ENCODE results near the gene GATM. TPM values are rescaled to one million over a fixed set of nuclear protein-coding genes. Genes with fewer than 3 reads are reported as not detected.

The GATM gene
- total and polyA plus RNA-seq, 3 donors from 2014 or later, result 147 to 446 (median 386) TPM

DNA sequence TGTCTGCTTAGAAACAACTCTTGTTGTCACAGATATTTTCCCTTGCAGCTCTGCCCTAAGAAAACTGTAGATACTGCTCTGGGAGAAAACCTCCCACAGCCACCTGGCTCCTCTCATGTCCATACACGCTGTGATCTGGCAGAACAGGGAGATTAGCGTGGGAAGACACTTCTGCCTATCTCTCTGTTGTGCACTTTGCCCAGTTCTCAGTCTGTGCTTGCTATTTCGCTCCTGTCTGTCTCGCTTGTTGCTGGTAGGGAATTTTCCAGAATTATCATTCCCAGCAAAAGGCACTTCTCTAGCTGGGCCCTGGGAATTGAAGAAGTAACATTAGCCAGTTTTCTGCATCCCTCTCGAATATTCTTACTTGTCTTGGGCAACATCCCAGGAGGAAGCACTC lies 8.1 kb upstream of the GATM start:
- no peaks in the 10 kb centered on the region for H3K9me3 ChIP-seq
- intact Hi-C loops (cut with DNase I; ENCODE audit: low total_unique reads), result no loop called here
- H3K36me3 ChIP-seq (ENCODE audit: low read depth, missing control alignments), result no peaks in the 10 kb centered on the region
- peak; percentile 89 for DNase-seq
- no peak overlapping the region for H3K4me3 ChIP-seq
- peaks cover 24% of the 10 kb centered on the region for H3K4me1 ChIP-seq
- WGBS, 2 donors, result 28 to 53% methylated on average over 5 of the region's 5 CpGs
- peak overlapping the region; percentile 45 to 58 for H3K27ac ChIP-seq
- no peaks in the 10 kb centered on the region for H3K27me3 ChIP-seq
- TF ChIP-seq, protein P1, sequence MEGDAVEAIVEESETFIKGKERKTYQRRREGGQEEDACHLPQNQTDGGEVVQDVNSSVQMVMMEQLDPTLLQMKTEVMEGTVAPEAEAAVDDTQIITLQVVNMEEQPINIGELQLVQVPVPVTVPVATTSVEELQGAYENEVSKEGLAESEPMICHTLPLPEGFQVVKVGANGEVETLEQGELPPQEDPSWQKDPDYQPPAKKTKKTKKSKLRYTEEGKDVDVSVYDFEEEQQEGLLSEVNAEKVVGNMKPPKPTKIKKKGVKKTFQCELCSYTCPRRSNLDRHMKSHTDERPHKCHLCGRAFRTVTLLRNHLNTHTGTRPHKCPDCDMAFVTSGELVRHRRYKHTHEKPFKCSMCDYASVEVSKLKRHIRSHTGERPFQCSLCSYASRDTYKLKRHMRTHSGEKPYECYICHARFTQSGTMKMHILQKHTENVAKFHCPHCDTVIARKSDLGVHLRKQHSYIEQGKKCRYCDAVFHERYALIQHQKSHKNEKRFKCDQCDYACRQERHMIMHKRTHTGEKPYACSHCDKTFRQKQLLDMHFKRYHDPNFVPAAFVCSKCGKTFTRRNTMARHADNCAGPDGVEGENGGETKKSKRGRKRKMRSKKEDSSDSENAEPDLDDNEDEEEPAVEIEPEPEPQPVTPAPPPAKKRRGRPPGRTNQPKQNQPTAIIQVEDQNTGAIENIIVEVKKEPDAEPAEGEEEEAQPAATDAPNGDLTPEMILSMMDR (IDR thresholded peaks at IDR 0.05), result no peak
- TF ChIP-seq POLR2A (IDR thresholded peaks at IDR 0.05), result no peak

GRCh38 chr15:45385590-45385989 lies 7.2 kb upstream of the GATM start:
- Histone ChIP-seq H3K27me3 (no peaks in the 10 kb centered on the region), H3K9me3 (no peaks in the 10 kb centered on the region), H3K4me1 (peaks cover 24% of the 10 kb centered on the region), H3K36me3 (ENCODE audit: low read depth, missing control alignments) (no peaks in the 10 kb centered on the region), H3K4me3 (no peak overlapping the region), H3K27ac (peak overlapping the region; percentile 45 to 58)
- WGBS, 2 donors, result 51 to 70% methylated on average over 1 of the region's 1 CpG
- intact Hi-C loops (cut with DNase I; ENCODE audit: low total_unique reads), result no loop called here
- TF ChIP-seq POLR2A (IDR thresholded peaks at IDR 0.05), result no peak
- DNase-seq, result no peak

DNA sequence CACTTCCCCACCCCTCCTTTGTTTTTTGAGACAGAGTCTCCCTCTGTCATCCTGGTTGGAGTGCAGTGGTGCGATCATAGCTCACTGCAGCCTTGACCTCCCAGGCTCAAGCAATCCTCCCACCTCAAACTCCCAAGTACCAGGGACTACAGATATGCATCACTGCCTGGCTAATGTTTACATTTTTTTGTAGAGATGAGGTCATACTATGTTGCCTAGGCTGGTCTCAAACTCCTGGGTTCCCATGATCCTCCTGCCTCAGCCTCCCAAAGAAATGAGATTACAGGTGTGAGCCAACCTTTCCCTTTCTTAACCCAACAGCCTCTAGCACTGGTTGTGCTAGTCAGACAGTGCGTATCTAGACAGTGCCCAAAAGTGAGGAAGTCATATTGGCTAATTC lies 6.4 kb upstream of the GATM start:
- 52 to 75% methylated on average over 2 of the region's 2 CpGs for WGBS, 2 donors
- DNase-seq, result no peak
- peaks cover 24% of the 10 kb centered on the region for H3K4me1 ChIP-seq
- no peak overlapping the region for H3K4me3 ChIP-seq
- H3K9me3 ChIP-seq, result no peaks in the 10 kb centered on the region
- no peaks in the 10 kb centered on the region for H3K27me3 ChIP-seq
- H3K27ac ChIP-seq, result peak overlapping the region; percentile 48 to 58
- intact Hi-C loops (cut with DNase I; ENCODE audit: low total_unique reads), result no loop called here
- TF ChIP-seq POLR2A (IDR thresholded peaks at IDR 0.05), result no peak
- TF ChIP-seq, protein P1 (IDR thresholded peaks at IDR 0.05), result no peak
- H3K36me3 ChIP-seq (ENCODE audit: low read depth, missing control alignments), result no peaks in the 10 kb centered on the region

DNA sequence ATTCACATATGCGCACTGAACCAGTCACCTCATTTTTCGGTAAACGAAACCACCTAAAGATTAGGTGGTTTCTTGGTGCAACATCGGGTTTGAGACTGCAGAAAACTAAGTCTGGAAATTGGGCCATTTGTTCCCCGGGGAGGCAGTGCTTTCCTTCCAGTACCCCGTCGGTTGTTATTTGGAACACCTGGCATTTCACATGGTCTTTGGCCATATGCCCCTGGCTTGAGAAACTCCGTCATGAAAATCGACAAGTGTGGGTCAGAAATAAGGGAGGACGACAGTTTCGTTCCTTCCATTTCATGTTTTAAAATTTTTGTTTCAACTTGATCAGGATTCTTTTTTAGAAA lies 544 bp upstream of the GATM start:
- no peaks in the 10 kb centered on the region for H3K36me3 ChIP-seq (ENCODE audit: low read depth, missing control alignments)
- intact Hi-C loops (cut with DNase I; ENCODE audit: low total_unique reads), result no loop called here
- no peak for DNase-seq
- no peak for TF ChIP-seq POLR2A (IDR thresholded peaks at IDR 0.05)
- TF ChIP-seq, protein P1 (IDR thresholded peaks at IDR 0.05), result no peak
- peak overlapping the region; percentile 76 to 79 for H3K27ac ChIP-seq
- no peaks in the 10 kb centered on the region for H3K27me3 ChIP-seq
- H3K9me3 ChIP-seq, result no peaks in the 10 kb centered on the region
- H3K4me1 ChIP-seq, result peaks cover 4% of the 10 kb centered on the region
- 18% methylated on average over 11 of the region's 11 CpGs for WGBS, 2 donors
- H3K4me3 ChIP-seq, result peak overlapping the region; percentile 69 to 78

DNA sequence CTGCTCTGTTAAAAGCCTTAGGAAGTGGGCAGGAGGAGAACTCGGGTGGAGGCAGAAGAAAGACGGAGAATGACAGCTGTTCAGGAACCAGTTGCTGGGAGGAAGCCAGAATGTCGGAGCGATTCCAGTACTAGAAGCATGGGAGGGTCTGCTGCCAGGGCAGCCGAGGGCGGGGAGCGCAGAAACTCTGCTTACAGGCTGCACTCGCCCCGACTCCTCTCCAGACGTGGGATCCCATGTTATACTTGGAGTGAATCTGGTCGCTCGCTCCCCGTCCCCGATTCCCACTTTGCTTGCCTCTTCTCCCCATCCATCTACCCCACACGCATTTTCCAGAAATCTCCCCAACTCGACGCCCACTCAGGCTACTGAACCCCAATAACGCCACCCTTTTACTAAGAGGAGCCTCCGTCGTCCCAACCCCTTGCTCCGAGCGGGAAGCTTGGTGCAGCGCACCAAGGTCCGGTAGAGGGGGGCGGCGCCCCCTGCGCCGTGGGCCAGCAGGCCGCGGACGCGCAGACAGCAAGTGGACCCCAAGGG lies 665 bp downstream of the GATM start:
- peak overlapping the region; percentile 69 to 78 for H3K4me3 ChIP-seq
- no peaks in the 10 kb centered on the region for H3K27me3 ChIP-seq
- no peak for TF ChIP-seq POLR2A (IDR thresholded peaks at IDR 0.05)
- TF ChIP-seq, protein P1 (IDR thresholded peaks at IDR 0.05), result no peak
- 0 to 1% methylated on average over 18 to 32 of the region's 32 CpGs for WGBS, 2 donors
- no peaks in the 10 kb centered on the region for H3K36me3 ChIP-seq (ENCODE audit: low read depth, missing control alignments)
- H3K9me3 ChIP-seq, result no peaks in the 10 kb centered on the region
- H3K27ac ChIP-seq, result peak overlapping the region; percentile 76 to 79
- H3K4me1 ChIP-seq, result peaks cover 4% of the 10 kb centered on the region
- intact Hi-C loops (cut with DNase I; ENCODE audit: low total_unique reads), result no loop called here
- DNase-seq, result peak; percentile 44

All from testis (tissue), 3 donors.